NCI-H2196 (cell line): ENCODE measurements around the gene DNASE2.

Experiments used
- DNase-seq: peaks from one replicate; lab custom pipeline; 2025; ENCODE audit not compliant: unreplicated experiment; lab: John Stamatoyannopoulos, UW

DNASE2 gene

DNA sequence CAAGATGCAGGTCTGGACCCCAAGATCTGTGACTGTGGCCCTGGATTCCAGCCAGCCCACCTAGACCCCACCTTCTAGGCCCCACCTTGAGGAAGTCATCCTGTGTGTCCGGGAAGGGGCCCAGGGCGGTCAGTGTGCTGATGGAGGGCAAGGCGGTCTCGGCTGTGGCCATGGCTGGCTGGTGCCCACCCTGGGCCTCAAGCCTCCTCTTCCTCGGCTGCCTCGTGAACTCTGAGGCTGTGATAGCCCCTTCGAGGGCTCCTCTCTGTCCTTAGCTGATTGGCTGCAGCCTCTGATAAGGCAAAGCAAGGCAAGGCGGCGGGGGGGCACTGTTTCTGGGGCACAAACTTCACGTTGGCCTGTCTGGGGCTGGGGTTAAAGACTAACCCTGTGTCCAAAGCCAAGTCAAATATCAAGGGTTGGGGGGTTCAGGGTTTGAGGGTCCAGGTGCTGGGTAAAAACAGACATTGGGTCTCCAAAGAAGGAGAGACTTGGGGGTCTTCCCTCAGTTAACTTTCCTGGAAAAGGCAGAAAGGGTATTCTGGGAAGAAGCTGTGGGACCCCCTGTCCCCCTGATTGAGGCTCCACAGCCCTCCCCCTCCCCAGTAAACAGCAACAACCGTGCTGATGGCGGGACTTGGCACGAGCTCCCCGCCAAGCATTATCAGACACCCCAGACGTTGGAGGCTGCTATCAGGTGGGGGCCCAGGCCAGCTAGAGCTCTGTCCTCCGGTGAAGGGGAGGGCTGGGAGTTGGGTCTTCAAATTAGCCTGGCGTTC is 5.9 kb upstream of the DNASE2 start, which contains the start of gene KLF1:
TSS of gene KLF1 (minus strand) at position 233 of the 779 bp plus-strand sequence. CDS start at position 172, 61 bp downstream.
- DNase-seq, result no peak

DNA sequence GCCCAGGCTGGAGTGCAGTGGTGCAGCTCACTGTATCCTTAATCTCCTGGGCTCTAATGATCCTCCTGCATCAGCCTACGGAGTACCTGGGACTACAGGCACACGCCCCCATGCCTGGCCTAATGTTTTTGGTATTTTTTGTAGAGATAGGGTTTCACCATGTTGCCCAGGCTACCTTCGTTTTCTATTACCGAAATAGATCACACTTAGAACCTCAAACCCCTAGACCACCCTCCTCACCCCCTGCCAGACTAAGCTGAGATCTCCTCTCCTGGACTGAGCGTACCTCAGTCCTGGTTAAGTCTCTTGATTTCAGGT is 5.4 kb upstream of the DNASE2 start:
- DNase-seq, result no peak

DNA sequence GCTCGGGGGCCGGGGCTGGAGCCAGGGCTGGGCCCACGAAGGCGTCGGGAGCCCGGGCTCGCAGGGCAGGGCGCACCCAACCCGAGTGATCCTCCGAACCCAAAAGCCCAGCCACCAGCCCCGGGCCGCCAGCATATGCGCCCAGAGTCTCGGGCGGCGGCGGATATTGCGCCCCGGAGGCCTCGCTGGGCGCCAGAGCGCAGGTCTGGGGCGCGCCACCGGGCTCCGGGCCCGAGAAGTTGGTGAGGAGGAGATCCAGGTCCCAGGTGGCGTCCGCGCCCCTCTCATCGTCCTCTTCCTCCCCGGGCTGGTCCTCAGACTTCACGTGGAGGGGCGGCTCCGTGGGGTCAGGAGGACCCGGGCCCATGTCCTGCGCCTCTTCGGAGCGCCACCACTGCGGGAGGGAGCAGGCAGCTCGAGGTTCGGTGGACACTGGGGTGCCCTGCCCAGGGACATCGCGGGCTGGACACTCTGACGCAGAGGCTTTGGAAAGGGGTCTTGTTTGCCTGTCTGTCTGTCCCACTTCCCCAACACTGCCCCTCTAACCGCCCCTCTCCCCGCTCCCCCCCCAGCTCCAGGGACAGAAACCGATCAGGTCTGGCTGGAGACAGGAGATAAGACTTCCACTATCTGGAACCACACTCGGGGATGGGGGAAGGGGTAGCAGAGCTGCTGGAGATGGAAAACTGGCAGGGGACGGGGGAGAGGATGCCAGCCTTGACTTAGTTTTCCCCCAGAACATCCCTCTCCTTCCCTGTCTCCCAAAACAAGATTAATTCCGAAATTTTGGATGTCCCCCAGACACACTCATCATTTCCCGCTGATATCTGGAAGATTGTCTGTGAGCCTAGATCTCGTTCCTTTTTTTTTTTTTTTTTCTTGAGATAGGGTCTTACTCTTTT is 4.8 kb upstream of the DNASE2 start:
- DNase-seq, result no peak

DNA sequence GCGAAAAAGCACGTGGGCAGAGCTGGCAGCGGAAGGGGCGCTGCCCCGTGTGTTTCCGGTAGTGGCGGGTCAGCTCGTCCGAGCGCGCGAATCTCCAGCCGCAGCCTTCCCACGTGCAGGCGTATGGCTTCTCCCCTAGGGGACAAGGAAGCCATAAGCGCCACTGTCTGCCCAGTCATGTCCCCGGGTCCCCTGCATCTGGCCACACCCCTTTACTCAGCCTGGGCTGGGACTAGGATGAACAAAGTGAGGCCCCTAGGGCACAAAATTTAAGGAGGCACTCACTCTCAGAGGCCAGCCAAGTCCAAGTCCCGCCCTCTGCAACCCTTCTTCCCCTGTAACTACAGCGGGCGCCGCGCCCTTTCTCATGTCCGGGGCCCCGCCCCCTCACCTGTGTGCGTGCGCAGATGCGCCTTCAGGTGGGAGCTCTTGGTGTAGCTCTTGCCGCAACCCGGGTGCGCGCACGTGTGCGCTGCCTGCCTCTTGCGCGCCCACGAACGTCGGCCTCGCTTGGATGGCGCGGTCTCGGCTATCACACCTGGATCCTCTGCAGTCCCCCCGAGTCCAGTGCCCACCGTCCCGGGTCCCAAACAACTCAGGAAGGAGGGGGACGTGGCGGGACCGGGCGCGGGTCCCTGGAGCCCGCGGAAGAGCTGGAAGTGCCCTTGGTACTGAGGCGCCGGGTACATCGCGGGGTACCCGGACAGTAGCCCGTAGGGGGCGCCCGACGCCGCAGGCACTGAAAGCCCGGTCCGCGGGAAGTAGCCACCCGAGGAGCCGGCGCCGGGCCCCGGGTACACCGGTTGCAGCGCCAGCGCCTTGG is 3.9 kb upstream of the DNASE2 start:
- peak; percentile 96 for DNase-seq

GRCh38 chr19:12884627-12884925 is 3.3 kb upstream of the DNASE2 start:
- no peak for DNase-seq

- DNase-seq, result no peak
Measured at GRCh38 chr19:12884202-12884601, 3.0 kb upstream of the DNASE2 start.

DNA sequence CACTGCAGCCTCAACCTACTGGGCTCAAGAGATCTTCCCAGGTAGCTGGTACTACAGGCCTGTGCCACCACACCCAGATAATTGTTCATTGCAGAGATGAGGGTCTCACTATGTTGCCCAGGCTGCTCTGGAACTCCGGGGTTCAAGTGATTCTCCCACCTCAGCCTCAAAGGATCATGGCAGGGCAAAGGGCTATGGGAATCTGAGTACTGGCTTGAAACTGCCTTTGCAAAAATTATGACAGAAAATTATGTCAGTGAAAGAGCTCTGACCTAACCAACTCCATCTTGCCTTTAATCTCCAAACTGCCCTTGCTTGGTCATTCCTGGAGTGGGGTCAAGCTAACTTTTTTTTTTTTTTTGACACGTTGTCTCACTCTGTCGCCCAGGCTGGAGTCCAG is 1.3 kb upstream of the DNASE2 start:
- no peak for DNase-seq

GRCh38 chr19:12880551-12881171 is 588 bp downstream of the DNASE2 start:
- no peak for DNase-seq

GRCh38 chr19:12875086-12875485 is 6.2 kb downstream of the DNASE2 start:
- DNase-seq, result no peak

DNA sequence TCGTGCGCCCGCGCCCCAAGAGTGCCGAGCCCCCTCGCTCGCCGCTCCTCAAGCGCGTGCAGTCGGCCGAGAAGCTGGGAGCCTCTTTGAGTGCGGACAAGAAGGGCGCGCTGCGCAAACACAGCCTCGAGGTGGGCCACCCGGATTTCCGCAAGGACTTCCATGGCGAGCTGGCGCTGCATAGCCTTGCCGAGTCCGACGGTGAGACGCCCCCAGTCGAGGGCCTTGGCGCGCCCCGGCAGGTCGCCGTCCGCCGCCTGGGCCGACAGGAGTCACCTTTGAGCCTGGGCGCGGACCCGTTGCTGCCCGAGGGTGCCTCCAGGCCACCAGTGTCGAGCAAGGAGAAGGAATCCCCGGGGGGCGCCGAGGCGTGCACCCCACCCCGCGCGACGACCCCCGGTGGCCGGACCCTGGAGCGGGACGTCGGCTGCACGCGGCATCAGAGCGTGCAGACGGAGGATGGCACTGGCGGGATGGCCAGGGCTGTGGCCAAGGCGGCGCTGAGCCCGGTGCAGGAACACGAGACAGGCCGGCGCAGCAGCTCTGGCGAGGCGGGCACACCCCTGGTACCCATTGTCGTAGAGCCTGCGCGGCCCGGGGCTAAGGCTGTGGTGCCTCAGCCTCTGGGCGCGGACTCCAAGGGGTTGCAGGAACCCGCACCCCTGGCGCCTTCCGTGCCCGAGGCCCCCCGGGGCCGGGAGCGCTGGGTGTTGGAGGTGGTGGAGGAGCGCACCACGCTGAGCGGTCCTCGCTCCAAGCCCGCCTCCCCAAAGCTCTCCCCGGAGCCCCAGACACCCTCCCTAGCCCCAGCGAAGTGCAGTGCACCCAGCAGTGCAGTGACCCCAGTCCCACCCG is 7.1 kb downstream of the DNASE2 start:
- DNase-seq, result no peak

- DNase-seq, result peak; percentile 21
Measured at GRCh38 chr19:12872941-12873890, 8.0 kb downstream of the DNASE2 start.

GRCh38 chr19:12872255-12872654 is 9.0 kb downstream of the DNASE2 start:
- no peak for DNase-seq

DNA sequence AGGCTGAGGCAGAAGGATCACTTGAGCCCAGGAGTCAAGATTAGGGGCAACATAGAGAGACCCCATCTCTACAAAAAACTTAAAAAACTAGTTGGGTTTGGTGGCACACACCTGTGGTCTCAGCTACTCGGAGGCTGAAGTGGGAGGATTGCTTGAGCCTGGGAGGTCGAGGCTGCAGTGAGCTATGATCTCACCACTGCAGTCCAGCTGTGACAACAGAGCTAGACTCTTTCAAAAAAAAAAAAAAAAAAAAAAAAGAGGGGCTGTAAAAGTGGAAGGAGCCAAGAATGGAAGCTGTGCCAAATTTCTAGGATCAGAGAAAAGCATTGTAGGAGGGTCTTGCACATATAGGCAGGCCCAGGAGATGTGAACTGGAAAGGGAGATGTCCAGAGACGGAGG is 9.6 kb downstream of the DNASE2 start:
- DNase-seq, result no peak

DNA sequence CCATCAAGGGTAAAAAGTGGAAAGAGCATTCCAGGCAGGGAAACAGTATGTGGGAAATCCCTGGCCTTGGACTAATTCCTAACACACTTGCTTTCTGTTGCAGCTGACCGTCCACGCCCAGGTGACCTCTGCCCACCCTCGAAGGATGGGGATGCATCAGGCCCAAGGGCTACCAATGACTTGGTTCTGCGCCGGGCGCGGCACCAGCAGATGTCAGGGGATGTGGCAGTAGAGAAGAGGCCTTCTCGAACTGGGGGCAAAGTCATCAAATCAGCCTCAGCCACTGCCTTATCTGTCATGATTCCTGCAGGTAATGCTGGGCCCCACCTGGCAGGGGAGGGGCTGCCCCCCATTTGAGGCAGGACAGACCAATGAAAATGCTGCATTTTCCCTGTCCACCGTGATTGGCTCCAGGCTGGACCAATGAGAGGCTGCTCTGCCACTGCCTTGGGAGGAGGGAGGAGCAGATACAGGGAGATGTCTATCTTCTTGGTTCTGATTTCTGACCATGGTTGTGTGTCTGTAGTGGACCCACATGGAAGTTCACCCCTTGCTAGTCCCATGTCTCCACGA is 12.6 kb downstream of the DNASE2 start:
- peak; percentile 70 for DNase-seq

GRCh38 chr19:12867120-12868099 is 13.8 kb downstream of the DNASE2 start:
- DNase-seq, result peak; percentile 83

DNA sequence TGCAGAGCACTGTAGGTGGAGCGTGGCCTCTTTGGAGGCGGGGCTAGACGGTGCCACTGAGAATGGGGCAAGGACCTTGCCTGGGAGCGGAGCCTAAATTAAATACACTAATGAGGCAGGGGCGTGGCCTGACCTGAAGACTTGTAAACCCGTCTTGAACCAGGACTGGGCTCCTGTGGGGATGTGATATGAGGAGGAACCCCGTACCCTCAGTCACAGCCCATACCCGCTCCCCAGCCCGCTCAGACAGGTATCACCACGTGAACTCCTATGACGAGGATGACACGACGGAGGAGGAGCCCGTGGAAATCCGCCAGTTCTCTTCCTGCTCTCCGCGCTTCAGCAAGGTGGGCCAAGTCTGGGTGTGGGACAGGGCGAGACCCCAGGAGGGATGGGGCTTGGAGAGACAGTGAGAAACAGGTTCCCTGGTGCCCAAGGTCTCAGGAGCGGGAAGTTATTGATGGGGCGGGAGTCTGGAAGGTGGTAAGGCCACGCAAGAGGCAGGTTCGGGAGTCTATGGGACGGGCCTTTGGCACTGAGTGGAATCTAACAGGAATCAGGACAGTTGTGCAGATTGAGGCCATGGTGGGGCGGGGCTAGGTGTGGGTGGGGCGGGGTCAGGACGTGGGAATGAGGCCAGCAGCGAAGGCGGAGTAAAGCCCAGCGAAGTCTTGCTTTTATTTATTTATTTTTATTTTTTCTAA is 14.7 kb downstream of the DNASE2 start:
- peak; percentile 48 for DNase-seq
